GM19324 (cell line): ENCODE measurements around the gene ALOX5AP.
"Not testable (repeated sequence)": the region's sequence is repeated elsewhere in the genome, so short reads cannot be mapped to it uniquely, and the experiment has no call there.

Source experiments
- ATAC-seq: cut with Tn5 transposase; IDR thresholded peaks from one replicate; pipeline ENCODE4 v1.9.1; 2021; ENCODE audit warnings: mild to moderate bottlenecking, moderate library complexity; ENCODE audit not compliant: unreplicated experiment, low FRiP score

ALOX5AP gene

DNA sequence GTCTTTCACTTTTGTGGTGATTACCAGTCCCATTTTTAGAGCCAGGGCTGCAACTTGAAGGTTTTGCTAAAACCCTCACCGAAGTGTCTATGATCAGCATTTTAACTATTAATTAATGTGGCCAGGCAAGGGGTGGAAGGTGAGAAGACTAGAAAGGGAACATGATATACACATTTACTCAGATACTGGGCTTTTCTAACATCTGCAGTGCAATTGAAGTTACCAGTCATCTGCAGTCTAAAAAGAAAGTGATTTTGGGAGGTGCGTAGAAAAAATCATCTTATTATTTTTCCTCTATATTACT lies 481 bp downstream of the ALOX5AP start:
- ATAC-seq: no peak

DNA sequence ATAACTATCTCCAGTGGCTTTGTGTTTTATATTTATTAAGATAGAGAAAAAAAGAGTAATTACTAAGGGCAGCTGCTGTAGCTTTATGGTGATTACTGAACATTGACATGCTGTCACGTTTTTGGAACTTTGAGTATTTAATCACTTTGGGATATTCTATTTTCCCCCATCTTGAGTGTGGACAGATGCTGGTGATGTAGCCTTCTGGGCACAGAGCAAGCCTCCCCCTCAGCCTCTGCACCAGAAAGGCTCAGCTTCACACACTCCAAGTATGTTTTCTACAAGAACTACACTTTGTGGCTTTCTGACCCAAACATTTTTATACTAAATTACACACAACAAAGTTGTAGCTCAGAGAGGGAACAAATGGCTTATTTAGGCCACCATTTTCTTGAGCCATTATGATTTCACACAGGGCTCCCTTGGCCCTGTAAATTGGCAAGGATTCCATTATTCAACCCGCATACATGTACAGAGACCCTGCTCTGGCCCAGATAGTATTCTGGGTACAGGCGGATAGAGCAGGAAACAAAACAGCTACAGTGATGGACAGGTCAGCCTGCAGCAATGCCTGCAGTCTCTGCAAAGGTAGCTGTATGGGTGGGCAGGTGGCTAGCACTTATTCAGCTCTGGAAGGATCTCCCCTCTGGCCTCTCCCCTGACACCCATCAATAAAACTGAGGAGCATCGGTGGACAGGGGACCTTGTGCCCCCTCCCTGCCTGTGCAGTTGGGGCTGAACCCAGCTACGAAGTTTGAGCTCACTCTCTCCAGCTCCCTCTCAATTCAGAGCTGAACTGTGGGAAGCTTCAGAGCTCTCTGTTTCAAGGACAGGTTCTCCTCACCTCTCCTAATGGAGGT lies 1.3 kb downstream of the ALOX5AP start:
- no peak for ATAC-seq

DNA sequence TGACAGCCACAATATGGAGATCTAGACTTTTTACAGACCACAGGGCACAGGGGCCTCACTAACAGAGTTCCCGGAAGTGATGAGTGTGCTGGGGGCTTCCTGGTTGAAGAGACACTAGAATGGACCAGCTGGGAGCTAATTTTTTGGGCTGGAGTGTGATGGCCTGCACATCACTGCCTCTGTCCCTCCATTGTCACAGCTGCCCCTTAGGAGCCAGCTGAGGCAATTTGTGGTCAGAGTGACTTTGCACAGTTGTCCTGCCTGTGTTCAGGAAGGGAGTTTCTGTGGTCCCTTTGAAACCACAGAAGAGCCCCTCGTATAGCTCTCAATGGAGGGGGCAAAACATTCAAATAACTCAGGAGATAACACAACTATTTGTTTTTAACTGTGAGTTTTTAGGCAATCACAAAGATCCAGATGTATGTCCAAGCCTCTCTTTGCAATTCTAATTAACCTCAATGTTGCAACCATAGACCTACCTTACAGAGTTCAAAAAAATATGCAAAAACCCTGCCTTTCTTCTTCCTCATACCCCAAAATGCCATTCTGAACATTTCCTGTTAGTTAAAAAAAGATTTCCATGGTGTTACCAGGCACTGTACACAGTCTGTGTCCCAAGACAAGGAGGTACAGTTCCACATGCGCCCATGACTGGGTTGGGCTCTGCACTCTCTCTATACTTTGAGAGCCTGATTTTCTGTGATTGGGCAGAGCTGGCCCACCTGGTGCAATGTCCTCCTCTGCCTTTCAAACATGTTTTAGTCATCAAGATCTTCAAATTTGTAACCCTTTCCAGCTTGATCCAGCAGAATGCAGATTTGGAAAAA lies 2.4 kb downstream of the ALOX5AP start:
- ATAC-seq: no peak

DNA sequence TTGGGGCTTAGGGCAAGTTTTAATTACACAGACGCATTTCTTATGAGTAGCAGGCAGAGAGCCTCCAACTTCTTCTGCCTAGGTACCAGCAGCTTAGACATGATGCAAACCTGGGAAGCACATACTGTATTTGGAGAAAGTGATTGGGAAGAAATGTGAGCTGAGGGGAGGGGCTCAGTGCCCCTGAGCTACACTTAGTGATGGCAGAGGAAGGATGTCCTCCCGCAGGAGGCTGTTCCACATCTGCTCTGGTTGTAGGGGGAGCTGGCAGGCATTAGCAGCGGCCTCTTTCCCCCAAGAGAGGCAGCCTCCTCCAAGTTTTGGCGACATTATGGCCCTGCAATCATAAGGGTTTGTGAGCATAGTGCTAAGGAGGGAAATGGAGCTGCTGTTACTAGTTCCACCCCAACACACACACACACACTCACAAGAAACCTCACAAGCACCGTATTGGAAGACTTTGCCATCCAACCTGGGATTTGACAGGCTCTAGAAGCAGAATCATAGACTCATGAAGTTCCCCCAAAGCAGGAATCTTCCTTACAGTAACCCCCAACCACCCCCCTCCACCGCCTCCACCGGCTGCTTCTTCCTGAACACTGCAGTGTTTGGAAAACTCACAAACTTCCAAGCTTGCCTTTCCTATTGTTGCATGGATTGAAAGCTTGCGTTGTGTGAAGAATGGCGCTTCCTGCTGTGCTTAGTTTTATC lies 3.3 kb downstream of the ALOX5AP start:
- ATAC-seq: no peak

DNA sequence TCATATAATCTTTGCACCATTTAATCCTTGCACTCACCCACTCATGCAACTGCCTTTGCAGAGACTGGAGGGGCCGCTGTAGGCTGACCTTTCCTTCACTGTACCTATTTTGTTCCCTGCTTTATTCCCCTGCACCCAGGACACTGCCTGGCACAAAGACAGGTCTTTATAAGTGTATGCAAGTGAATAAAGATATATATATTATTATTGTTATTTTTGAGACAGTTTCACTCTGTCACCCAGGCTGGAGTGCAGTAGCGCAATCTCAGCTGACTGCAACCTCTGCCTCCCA lies 3.8 kb downstream of the ALOX5AP start:
- ATAC-seq: no peak

DNA sequence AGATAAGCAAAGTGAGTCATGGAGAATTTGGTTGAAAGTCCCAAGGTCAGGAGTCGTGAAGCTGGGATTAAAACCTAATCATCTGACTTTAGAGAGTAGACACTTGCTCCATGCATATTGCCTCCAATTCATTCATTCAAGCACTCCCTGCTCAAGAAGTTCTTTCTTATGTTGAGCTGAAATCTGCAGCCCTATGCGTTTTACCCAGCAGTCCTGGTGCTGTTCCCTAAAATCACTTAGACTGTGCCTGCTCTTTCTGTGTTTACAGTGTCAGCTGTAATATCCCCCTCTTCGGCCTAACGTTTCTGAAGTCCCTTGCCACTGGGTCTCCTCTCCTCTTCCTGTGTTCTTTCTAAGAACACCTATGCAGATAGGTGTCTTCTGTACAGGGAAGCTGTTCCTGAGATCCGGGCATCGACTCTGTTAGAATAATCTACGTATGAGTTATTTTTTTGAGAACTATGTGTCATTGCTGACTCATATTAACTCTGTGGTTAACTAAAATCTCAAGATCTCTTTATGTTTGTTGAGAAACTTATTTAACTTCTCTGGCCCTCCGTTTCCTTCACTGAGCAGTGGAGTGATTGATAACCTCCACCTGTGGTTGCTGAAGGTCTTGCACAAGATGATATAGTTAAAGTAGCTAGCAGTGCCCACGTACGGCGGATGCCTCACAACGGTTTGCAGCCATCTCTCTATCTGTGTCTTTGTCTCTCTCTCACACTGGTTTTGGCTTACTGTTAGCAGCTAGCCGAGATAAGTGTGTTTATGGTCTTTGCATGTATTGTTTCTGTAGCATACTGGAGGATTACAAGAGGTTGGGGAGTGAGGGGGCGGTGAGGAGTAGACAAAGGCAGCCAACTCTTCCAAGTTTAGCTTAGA lies 4.7 kb downstream of the ALOX5AP start:
- ATAC-seq: no peak

DNA sequence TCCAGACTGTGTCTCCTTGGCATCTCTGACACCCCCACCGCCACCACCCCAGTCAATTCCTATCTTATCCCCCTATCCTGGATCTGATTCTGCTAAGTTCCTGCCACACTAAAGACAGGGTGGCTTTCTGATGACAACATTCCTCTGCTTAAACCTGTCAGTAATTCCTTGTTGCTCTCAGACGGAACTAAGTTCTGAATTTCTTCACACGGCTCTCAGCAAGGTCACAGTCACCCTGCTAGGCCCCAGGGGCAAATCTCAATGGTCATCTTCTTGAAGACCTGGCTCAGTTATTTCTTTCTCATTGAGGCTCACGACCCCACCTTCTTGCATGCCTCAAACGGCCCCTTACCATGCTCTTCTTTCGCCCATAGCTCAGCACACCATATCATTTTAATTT lies 7.6 kb downstream of the ALOX5AP start:
- ATAC-seq: no peak

DNA sequence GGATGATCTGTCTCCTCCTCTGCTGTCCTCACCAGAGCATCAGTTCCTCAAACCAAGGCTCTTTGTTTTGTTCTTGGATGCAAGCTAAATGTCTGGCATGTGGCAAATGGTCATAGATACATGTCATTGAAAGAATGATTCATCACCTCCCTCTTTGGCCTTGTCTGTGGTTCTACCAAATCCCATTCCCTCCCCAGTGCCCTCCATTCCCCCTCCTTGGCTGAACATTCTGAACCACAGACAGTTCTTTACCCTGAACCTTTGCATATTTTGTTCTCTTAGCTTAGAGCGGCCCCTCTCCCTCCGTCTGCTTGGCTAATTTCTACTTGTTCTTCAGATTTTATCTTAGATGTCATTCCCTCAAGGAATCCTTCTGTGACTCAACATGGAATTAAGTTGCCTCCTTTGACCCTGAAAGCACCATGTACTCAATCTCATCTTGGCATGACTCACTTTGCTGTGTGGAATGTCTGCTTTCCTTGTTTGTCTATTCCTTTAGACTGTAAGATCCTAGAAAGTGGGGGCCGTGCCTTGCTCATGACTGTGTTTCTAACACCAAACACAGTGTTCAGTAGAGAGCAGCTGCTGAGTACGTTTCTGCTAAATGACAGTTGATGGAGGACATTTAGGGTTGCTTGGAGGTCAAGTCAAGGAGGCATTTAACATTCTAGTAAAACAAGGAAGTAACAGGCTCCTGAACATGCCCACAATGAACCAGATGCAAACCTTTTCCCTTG lies 8.1 kb downstream of the ALOX5AP start:
- no peak for ATAC-seq

DNA sequence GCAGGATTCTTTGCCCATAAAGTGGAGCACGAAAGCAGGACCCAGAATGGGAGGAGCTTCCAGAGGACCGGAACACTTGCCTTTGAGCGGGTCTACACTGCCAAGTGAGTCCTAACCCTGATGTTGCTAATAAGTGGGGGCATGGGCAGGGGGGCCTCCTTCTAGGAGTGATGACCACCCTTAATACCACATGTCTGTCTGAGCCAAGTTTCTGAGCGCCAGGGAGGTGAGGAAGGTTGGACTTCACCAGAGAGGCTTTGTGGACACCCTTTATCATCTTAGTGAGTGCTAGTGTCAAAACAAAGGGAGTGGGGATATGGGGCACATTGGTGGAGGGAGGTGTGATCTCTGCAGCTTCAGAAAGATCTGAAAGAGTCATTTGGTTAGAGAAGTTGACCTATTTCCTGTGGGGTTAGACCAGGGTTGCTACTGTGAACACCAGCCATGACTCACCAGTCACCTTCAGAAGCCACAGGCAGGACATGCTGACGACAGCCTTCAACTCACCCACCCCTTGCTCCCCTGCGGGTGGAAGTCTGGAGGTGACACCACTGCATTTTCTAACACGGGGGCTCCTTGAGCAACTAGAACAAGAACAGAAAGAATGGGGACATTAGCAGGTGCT lies 8.8 kb downstream of the ALOX5AP start:
- peak; percentile 97 for ATAC-seq

DNA sequence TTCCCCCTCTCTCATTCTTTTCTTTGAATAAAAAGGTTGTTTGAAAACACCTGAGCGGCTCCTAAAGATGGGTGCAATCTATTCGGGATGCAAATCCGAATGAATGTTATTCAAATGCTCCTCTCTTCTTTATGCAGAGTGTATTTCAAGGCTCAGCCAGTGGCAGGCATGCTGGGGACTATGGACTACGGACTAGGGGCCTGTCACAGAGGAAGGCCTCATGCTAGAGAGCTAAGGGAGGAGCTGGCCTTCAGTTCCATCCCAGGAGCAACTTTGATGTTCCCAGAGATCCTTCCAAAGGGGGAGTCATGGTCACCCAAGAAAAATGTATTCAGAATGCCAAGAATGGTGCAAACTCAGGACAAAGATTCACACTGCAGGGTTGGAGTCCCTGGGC lies 9.3 kb downstream of the ALOX5AP start:
- peak; percentile 6 for ATAC-seq

DNA sequence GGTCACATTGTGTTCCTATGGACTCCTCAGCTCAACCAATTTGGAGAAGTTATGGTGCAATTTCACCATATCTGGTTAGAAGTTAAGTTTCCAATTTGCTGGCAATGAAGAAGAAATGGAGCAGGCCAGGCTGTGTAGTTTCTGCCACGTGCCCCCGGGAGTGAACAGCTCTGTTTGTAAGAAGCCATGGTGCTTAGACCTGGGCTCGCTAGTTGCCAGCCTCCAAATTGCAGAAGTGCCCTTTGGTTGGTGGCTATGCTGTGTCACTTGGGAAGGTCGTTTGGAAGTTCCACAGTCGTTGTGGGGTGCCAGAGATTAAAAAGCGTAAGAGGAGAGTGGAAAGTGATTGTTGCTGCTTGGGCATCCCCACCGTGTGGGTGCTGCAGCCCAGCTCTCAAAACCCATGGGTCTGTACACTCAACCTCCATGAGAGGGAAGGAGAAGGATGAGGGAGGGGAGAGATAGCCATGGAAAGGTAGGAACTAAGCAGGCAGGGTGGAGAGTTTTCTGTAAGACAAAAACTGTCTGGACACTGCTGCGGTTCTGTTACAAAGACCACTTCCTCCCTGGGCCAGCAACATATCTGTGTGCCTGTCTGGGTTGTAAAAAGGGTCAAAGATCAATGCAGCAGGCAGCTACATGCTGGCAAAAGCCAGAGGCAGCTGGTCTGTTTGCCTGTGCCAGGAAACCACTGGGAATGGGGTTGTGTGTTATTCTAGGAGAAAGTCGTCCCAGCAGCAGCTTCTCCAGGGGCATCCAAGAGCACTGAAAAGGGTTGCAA lies 10.8 kb downstream of the ALOX5AP start:
- no peak for ATAC-seq

DNA sequence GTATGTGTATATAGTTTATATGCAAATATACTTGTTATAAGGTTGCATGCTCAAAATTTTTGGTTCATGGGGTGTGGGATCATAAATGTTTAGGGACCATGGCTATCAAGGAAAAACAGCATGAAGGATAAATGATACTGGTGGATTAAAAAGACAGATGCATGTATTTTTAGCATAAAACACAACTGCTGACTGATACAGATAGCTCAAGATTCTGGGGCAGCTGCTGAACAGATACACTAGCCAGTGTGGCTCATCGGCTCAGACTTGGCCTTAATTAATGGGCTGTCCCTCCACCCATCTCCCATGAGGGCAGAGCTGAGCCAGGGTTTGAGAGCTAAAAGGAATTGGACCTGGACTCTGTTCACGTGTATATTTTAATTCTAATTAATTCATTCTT lies 11.4 kb downstream of the ALOX5AP start:
- ATAC-seq: no peak

DNA sequence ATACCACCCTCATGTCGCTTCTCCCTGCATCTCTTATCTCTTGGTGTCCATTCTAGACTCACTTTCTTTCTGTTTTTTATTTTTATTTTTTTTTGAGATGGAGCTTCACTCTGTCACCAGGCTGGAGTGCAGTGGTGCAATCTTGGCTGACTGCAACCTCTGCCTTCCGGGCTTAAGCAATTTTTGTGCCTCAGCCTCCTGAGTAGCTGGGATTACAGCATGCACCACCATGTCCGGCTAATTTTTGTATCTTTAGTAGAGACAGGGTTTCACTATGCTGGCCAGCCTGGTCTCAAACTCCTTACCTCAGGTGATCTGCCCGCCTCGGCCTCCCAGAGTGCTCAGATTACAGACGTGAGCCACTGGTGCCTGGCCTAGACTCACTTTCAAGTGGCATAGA lies 12.5 kb downstream of the ALOX5AP start:
- not testable (repeated sequence) for ATAC-seq

DNA sequence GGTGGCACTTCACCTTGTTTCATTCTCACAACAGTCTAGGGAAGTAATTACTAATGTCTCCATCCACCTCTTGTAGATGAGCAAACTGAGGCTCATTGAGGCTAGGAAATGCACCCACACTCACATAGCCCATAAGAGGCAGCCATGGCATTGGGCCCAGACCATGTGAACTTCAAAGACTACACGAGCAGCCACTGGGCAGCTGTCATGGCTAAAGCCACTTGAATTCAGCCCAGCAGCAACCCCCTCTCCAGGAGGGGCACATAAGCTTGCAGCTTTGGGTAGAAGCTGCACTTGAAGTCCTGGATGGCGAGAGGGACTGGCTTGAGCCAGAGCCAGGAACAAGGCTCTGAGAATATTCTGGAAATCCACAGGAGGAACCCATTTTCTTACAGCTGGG lies 13.4 kb downstream of the ALOX5AP start:
- no peak for ATAC-seq

DNA sequence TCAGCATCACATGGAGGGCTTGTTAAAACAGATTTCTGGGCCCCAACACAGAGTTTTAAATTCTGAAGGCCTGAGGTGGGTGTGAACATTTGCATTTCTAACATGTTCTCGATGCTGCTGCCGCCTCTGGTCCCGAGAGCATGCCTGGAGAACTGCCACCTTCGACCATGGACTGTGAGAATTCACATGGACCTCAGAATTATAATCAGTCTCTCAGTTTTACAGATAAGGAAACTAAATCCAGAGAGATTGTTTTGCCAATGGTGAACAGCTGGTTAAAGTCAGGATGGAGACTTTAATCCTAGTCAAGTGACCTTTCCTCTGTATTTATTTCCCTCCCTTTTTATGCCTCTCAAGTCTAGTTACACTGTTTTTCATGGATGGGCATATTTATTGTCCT lies 14.7 kb downstream of the ALOX5AP start:
- ATAC-seq: no peak

DNA sequence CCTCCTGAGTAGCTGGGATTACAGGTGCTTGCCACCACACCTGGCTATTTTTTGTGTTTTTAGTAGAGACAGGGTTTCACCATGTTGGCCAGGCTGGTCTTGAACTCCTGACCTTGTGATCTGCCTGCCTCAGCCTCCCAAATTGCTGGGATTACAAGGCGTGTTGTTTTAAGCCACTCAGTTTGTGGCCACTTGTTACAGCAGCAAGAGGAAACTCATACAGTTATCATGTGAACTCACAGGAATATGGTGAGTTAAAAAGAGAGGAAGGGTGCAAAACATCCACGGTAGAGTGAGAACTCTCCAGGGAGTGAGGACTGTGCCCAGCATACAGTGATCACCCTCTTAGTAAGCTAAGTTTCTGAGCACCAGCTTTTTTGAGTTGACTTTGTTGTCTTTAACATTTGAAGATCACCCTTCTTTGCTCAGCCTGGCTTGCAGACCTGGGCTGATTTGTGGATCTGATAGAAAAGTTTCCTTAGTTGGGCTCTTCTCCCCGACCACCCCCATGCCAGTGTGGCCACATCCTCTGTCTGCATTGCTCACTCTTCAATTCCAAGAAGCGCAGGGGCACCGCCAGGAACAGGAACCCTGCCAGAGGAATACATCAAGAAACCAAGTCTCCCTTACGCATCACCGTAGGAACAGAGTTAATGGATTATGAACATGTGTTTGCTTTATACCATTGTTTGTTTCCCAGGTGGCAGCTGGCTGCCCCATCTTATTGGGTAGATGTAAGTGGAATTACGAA lies 16.0 kb downstream of the ALOX5AP start:
- no peak for ATAC-seq

DNA sequence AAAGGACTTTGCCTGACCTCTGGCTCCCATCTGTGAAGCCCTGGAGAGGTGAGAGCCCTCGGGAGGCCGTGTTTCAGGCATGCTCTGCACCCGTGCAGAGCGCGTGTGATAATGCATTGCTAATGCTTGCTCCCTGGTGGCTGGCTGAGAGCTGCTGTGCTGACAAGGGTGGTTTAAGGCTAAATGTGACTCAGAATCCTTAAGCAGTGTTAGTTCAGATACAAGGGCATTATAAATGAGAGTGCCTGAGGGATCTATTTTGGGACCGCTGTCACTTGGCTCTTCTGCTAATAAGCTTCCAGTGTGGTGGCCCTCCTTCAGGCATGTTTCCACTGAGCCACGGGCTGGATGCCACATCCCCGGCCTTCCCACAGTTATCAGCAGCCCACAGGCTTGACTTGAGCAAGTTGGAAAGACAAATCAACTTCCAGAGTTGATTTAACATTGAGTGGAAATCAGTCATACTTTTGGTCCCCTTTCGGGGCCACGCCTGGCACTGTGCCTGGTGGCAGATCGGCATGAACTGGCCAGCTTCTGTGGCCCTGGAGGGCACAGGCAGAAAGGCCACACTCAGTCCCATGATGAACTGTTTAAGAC lies 17.0 kb downstream of the ALOX5AP start:
- ATAC-seq: no peak
